Bronchial epithelial cell (primary cell): ENCODE data around the gene ERBB4. TPM values are rescaled to one million over a fixed set of nuclear protein-coding genes. Genes with fewer than 3 reads are reported as not detected.

Experiments used
- DNase-seq: peaks from one replicate; pipeline ENCODE4 v3.0.0-alpha.2; 2010; ENCODE audit warnings: low read depth
- FAIRE-seq: peaks from 2 replicates; lab custom pipeline; 2011; peaks lifted over from hg19 to GRCh38; lab: Jason Lieb, UNC
- H3K27me3 ChIP-seq: 2 replicates; pipeline ENCODE4 v1.5.1; 2011; ENCODE audit warnings: low read length; ENCODE audit not compliant: control insufficient read depth, insufficient read depth
- H3K36me3 ChIP-seq: 2 replicates; pipeline ENCODE4 v1.5.1; 2011; ENCODE audit warnings: low read length; ENCODE audit not compliant: control insufficient read depth, insufficient read depth
- H3K4me3 ChIP-seq: 2 replicates; pipeline ENCODE4 v1.5.1; 2011; ENCODE audit warnings: mild to moderate bottlenecking, low read depth, low read length, control low read depth
- total RNA-seq: library from RNA; depleted of rRNA; stranded (reverse); fragments of >200 nt; gene quantifications from 2 replicates; pipeline ENCODE4 v1.2.1, GENCODE V29; 2014
- TF ChIP-seq, protein P1 (sequence below): IDR thresholded peaks from 2 replicates; pipeline ENCODE4 v1.5.1; 2011; ENCODE audit warnings: mild to moderate bottlenecking, moderate library complexity, low read length, control low read depth, inconsistent platforms; ENCODE audit not compliant: insufficient read depth, severe bottlenecking

ERBB4 gene
- total RNA-seq, 1 donor from 2014 or later = under 0.01 TPM

GRCh38 chr2:211495339-211495738 is 1043.3 kb downstream of the ERBB4 start:
- H3K36me3 ChIP-seq = no peaks in the 10 kb centered on the region
- no peak overlapping the region for H3K4me3 ChIP-seq
- FAIRE-seq (no peak), DNase-seq (no peak)
- TF ChIP-seq, protein P1, sequence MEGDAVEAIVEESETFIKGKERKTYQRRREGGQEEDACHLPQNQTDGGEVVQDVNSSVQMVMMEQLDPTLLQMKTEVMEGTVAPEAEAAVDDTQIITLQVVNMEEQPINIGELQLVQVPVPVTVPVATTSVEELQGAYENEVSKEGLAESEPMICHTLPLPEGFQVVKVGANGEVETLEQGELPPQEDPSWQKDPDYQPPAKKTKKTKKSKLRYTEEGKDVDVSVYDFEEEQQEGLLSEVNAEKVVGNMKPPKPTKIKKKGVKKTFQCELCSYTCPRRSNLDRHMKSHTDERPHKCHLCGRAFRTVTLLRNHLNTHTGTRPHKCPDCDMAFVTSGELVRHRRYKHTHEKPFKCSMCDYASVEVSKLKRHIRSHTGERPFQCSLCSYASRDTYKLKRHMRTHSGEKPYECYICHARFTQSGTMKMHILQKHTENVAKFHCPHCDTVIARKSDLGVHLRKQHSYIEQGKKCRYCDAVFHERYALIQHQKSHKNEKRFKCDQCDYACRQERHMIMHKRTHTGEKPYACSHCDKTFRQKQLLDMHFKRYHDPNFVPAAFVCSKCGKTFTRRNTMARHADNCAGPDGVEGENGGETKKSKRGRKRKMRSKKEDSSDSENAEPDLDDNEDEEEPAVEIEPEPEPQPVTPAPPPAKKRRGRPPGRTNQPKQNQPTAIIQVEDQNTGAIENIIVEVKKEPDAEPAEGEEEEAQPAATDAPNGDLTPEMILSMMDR = no peak
- H3K27me3 ChIP-seq = no peaks in the 10 kb centered on the region

- no peak for FAIRE-seq
- Histone ChIP-seq H3K4me3 (no peak overlapping the region), H3K36me3 (no peaks in the 10 kb centered on the region), H3K27me3 (no peaks in the 10 kb centered on the region)
- TF ChIP-seq, protein P1 = no peak
- no peak for DNase-seq
These were observed 1044.1 kb downstream of the ERBB4 start for GRCh38 chr2:211494536-211494935.

DNA sequence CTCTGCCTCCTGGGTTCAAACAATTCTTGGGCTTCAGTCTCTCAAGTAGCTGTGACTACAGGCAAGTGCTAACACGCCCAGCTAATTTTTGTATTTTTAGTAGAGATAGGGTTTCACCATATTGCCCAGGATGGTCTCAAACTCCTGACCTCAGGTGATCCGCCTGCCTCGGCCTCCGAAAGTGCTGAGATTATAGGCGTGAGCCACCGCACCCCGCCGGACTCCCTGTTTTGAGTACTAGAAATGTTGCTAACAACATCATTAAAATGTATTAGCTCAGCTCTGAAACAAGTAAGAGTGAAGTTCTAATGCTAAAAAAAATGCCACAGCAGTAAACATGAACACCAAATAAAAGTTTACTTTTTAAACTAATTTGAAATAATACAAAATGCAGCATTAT is 1044.5 kb downstream of the ERBB4 start:
- TF ChIP-seq, protein P1 = no peak
- no peak for DNase-seq
- H3K27me3 ChIP-seq = no peaks in the 10 kb centered on the region
- no peak overlapping the region for H3K4me3 ChIP-seq
- H3K36me3 ChIP-seq = no peaks in the 10 kb centered on the region
- no peak for FAIRE-seq

GRCh38 chr2:211487733-211488132 is 1050.9 kb downstream of the ERBB4 start:
- no peak for FAIRE-seq
- TF ChIP-seq, protein P1 = no peak
- Histone ChIP-seq H3K36me3 (no peaks in the 10 kb centered on the region), H3K4me3 (no peak overlapping the region), H3K27me3 (no peaks in the 10 kb centered on the region)
- no peak for DNase-seq

DNA sequence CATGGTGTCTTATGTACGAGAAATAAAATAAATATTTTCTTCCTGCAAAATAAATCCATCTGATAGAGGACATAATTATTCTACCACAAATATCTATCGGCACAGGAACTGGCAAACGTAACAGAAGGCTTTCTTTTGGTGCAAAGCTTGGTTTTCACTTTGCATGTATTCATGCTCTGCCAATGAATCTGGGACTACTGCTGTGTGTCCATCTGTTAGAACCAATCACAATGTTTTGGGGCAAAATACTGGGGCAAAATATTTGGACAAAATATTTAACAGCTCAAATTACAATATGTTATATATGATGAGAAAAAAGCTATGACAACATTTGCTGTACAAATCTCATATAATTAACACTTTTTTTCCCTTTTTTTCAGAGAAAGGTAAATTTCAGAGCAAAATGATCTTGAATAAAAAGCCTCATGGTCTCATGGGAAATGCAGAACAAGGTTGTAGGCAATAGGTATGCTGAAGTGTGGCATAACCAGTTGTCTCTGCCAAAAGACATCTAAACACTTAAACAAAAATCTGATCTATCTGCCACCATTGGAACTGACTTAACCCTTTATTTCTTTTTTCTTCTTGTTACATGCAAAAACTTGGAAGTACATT is 1059.0 kb downstream of the ERBB4 start:
- Histone ChIP-seq H3K36me3 (no peaks in the 10 kb centered on the region), H3K27me3 (no peaks in the 10 kb centered on the region), H3K4me3 (no peak overlapping the region)
- FAIRE-seq = no peak
- TF ChIP-seq, protein P1 = no peak
- DNase-seq = no peak

GRCh38 chr2:211477537-211478275 is 1060.9 kb downstream of the ERBB4 start:
- TF ChIP-seq, protein P1 = no peak
- no peak for FAIRE-seq
- Histone ChIP-seq H3K27me3 (no peaks in the 10 kb centered on the region), H3K36me3 (no peaks in the 10 kb centered on the region), H3K4me3 (no peak overlapping the region)
- DNase-seq = no peak
